ENCODE results near the gene CCAR1.
"Not testable (repeated sequence)": the region's sequence is repeated elsewhere in the genome, so short reads cannot be mapped to it uniquely, and the experiment has no call there.

CCAR1 gene

DNA sequence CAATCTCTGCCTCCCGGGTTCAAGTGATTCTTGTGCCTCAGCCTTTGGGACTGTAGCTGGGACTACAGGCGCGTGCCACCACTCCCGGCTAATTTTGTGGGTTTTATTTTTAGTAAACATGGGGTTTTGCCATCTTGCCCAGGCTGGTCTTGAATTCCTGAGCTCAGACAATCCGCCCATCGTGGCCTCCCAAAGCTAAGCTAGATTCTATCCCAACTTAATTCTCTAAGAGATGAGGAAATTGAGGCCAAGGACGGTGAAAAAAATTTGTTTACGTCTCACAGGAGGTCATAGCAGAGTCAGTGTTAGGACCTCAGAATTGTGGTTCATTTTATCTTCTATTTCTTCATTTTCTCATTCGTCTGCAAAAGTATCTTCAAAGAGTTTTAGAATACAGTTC is 6.1 kb downstream of the CCAR1 start:
- no peaks in the 10 kb centered on the region for H3K27me3 ChIP-seq
- H3K4me1 ChIP-seq (ENCODE audit: control insufficient read depth in 1 of 2, insufficient read depth in 1 of 2, low read depth in 1 of 2, low read length in 1 of 2), result peaks cover 4% of the 10 kb centered on the region in 2 experiments
- H3K36me3 ChIP-seq, result peaks cover 72% of the 10 kb centered on the region
- no peak overlapping the region for H3K27ac ChIP-seq
- TF ChIP-seq, protein P1, sequence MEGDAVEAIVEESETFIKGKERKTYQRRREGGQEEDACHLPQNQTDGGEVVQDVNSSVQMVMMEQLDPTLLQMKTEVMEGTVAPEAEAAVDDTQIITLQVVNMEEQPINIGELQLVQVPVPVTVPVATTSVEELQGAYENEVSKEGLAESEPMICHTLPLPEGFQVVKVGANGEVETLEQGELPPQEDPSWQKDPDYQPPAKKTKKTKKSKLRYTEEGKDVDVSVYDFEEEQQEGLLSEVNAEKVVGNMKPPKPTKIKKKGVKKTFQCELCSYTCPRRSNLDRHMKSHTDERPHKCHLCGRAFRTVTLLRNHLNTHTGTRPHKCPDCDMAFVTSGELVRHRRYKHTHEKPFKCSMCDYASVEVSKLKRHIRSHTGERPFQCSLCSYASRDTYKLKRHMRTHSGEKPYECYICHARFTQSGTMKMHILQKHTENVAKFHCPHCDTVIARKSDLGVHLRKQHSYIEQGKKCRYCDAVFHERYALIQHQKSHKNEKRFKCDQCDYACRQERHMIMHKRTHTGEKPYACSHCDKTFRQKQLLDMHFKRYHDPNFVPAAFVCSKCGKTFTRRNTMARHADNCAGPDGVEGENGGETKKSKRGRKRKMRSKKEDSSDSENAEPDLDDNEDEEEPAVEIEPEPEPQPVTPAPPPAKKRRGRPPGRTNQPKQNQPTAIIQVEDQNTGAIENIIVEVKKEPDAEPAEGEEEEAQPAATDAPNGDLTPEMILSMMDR (IDR thresholded peaks at IDR 0.05), result no peak
- no peaks in the 10 kb centered on the region for H3K9me3 ChIP-seq
- no peak overlapping the region for H3K4me3 ChIP-seq (ENCODE audit: low read depth in 1 of 2, low read length in 1 of 2)

DNA sequence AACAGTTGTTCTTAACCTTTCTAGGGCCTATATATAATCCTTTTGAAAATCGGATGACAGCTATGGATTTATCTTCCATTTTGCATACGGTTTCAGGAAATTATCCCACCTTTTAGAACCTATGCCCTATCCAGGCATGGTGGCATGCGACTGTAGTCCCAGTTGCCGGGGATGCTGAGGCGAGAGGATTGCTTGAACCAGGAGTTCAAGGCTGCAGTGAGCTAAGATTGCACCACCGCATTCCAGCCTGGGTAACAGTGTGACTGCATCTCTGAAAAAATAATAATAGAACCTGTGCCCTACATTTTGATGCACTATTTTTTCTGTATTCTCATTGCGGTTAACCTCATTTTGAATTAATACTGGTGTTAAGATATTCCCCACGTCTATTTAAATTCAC is 11.6 kb downstream of the CCAR1 start:
- H3K4me1 ChIP-seq (ENCODE audit: control insufficient read depth in 1 of 2, insufficient read depth in 1 of 2, low read depth in 1 of 2, low read length in 1 of 2), result no peaks in the 10 kb centered on the region
- H3K27me3 ChIP-seq, result no peaks in the 10 kb centered on the region
- peaks cover 69% of the 10 kb centered on the region for H3K36me3 ChIP-seq
- H3K27ac ChIP-seq, result no peak overlapping the region
- TF ChIP-seq, protein P1 (IDR thresholded peaks at IDR 0.05), result no peak
- no peaks in the 10 kb centered on the region for H3K9me3 ChIP-seq
- no peak overlapping the region for H3K4me3 ChIP-seq (ENCODE audit: low read depth in 1 of 2, low read length in 1 of 2)

GRCh38 chr10:68734349-68734748 is 13.3 kb downstream of the CCAR1 start:
- peaks cover 75% of the 10 kb centered on the region for H3K36me3 ChIP-seq
- H3K9me3 ChIP-seq, result no peaks in the 10 kb centered on the region
- TF ChIP-seq, protein P1 (IDR thresholded peaks at IDR 0.05), result no peak

DNA sequence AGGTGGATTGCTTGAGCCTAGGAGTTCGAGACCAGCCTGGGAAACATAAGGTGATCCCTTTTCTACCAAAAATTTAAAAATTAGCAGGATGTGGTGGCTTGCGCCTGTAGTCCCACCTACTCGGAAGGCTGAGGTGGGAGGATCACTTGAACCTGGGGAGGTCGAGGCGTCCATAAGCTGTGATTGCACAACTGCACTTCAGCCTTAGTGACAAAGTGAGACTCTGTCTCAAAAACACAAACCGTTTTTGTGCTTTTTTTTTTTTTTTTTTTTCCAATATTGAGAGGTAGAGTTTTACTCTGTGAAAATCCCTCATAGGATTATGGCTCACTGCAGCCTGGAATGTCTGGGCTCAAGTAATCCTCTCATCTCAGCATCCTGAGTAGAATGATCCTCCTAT is 14.1 kb downstream of the CCAR1 start:
- Histone ChIP-seq H3K4me1 (ENCODE audit: control insufficient read depth in 1 of 2, insufficient read depth in 1 of 2, low read depth in 1 of 2, low read length in 1 of 2) (no peaks in the 10 kb centered on the region), H3K4me3 (ENCODE audit: low read depth in 1 of 2, low read length in 1 of 2) (no peak overlapping the region), H3K27ac (no peak overlapping the region), H3K9me3 (no peaks in the 10 kb centered on the region), H3K27me3 (no peaks in the 10 kb centered on the region), H3K36me3 (peaks cover 78% of the 10 kb centered on the region)
- TF ChIP-seq, protein P1 (IDR thresholded peaks at IDR 0.05), result no peak

More at GRCh38 chr10:68734349-68734748, 13.3 kb downstream of the CCAR1 start:
- no peak overlapping the region for H3K4me3 ChIP-seq (ENCODE audit: low read depth in 1 of 2, low read length in 1 of 2)
- H3K27ac ChIP-seq, result no peak overlapping the region
- H3K27me3 ChIP-seq, result no peaks in the 10 kb centered on the region
- H3K4me1 ChIP-seq (ENCODE audit: control insufficient read depth in 1 of 2, insufficient read depth in 1 of 2, low read depth in 1 of 2, low read length in 1 of 2), result no peaks in the 10 kb centered on the region

GRCh38 chr10:68735739-68736138 is 14.7 kb downstream of the CCAR1 start:
- not testable (repeated sequence) for H3K4me1 ChIP-seq (ENCODE audit: control insufficient read depth in 1 of 2, insufficient read depth in 1 of 2, low read depth in 1 of 2, low read length in 1 of 2); H3K4me3 ChIP-seq (ENCODE audit: low read depth in 1 of 2, low read length in 1 of 2); H3K9me3 ChIP-seq; H3K27me3 ChIP-seq; H3K27ac ChIP-seq
- H3K36me3 ChIP-seq, result peaks cover 76% of the 10 kb centered on the region

DNA sequence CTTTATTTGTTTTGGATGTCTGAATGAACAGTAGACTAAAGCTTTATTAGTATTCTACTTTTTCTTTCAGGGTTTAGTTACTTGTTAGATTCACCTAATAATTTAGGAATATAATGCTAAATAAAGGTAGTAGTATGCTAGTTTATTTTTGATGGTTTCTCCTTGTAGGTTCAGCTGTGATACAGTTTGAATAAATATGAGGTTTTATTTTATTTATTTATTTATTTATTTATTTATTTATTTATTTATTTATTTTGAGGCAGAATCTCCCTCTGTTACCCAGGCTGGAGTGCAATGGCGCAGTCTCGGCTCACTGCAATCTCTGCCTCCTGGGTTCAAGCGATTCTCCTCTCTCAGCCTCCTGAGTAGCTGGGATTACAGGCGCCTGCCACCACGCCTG is 19.6 kb downstream of the CCAR1 start:
- not testable (repeated sequence) for H3K9me3 ChIP-seq; H3K4me1 ChIP-seq (ENCODE audit: control insufficient read depth in 1 of 2, insufficient read depth in 1 of 2, low read depth in 1 of 2, low read length in 1 of 2); H3K4me3 ChIP-seq (ENCODE audit: low read depth in 1 of 2, low read length in 1 of 2); H3K27me3 ChIP-seq; H3K27ac ChIP-seq
- H3K36me3 ChIP-seq, result peaks cover 90% of the 10 kb centered on the region

GRCh38 chr10:68742397-68742796 is 21.4 kb downstream of the CCAR1 start:
- Histone ChIP-seq H3K27me3 (no peaks in the 10 kb centered on the region), H3K4me3 (ENCODE audit: low read depth in 1 of 2, low read length in 1 of 2) (no peak overlapping the region), H3K36me3 (peaks cover 92% of the 10 kb centered on the region), H3K4me1 (ENCODE audit: control insufficient read depth in 1 of 2, insufficient read depth in 1 of 2, low read depth in 1 of 2, low read length in 1 of 2) (no peaks in the 10 kb centered on the region), H3K27ac (no peak overlapping the region), H3K9me3 (no peaks in the 10 kb centered on the region)
- TF ChIP-seq, protein P1 (IDR thresholded peaks at IDR 0.05), result no peak
